ENCODE data around the gene CLEC1A. TPM values are rescaled to one million over a fixed set of nuclear protein-coding genes. Genes with fewer than 3 reads are reported as not detected.

The CLEC1A gene
- total and polyA plus RNA-seq, 4 experiments from 2014 or later, result not detected

DNA sequence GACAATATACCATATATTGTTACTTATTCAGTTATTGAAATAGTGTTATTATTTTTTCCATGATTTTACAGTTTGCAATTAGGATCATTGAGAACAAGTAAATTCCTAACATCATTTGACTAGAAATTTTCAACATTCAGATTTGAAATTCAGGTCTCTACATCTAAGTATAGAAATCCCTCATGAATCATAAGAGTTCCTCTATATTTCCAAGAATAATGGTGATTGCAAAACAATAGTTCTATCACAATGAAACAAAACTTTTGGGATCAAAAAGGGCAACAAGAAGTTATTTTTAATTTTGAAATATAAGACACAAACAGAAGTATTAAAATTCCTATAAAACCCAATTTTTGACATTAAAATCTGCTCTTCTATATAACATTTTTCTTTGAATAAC is 10.8 kb downstream of the CLEC1A start:
- Histone ChIP-seq H3K27ac (ENCODE audit: low read depth, low read length) (no peak overlapping the region), H3K4me3 (ENCODE audit: low read length in 2 of 2) (no peak overlapping the region), H3K9me3 (ENCODE audit: control insufficient read depth in 1 of 2, low read length in 2 of 2) (no peaks in the 10 kb centered on the region), H3K36me3 (ENCODE audit: insufficient read depth, low read length) (no peaks in the 10 kb centered on the region), H3K4me1 (ENCODE audit: insufficient read depth, low read length) (no peaks in the 10 kb centered on the region), H3K27me3 (ENCODE audit: insufficient read depth, low read length) (no peaks in the 10 kb centered on the region)
- H3K4me1 Mint-ChIP-seq, result peaks cover 0 to 5% (median 4%) of the 10 kb centered on the region in 4 donors
- H3K27me3 Mint-ChIP-seq, result peaks cover 5 to 10% of the 10 kb centered on the region in 2 donors
- peaks cover 3 to 4% of the 10 kb centered on the region in 2 donors for H3K36me3 Mint-ChIP-seq
- H3K27ac Mint-ChIP-seq, result no peak overlapping the region
- ChIA-PET POLR2A (ENCODE audit: partially characterized antibody) (no interaction called here), CTCF (ENCODE audit: partially characterized antibody) (no interaction called here)
- DNase-seq, result no peak
- no peak overlapping the region for H3K4me3 Mint-ChIP-seq
- peaks cover 3 to 18% (median 15%) of the 10 kb centered on the region in 8 donors for H3K9me3 Mint-ChIP-seq
- intact Hi-C loops (cut with micrococcal nuclease), result no loop called here

DNA sequence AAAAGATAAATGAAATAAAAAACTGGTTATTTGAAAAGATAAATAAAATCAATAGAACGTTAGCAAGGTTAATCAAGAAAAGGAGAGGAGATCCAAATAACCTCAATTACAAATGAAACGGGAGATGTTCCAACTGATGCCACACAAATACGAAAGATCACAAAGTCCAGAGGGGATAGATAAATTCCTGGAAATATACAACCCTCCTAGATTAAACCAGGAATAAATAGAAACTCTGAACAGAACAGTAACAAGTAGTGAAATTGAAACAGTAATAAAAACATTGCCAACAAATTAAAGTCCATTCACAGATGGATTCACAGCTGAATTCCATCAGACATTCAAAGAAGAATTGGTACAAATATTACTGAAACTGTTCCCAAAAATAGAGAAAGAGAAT is 12.4 kb downstream of the CLEC1A start:
- ChIA-PET CTCF (ENCODE audit: partially characterized antibody) (no interaction called here), POLR2A (ENCODE audit: partially characterized antibody) (no interaction called here)
- no peak overlapping the region for H3K4me3 Mint-ChIP-seq
- Histone ChIP-seq H3K9me3 (ENCODE audit: control insufficient read depth in 1 of 2, low read length in 2 of 2) (no peaks in the 10 kb centered on the region), H3K36me3 (ENCODE audit: insufficient read depth, low read length) (no peaks in the 10 kb centered on the region), H3K27me3 (ENCODE audit: insufficient read depth, low read length) (no peaks in the 10 kb centered on the region), H3K4me1 (ENCODE audit: insufficient read depth, low read length) (no peaks in the 10 kb centered on the region), H3K27ac (ENCODE audit: low read depth, low read length) (no peak overlapping the region), H3K4me3 (ENCODE audit: low read length in 2 of 2) (no peak overlapping the region)
- H3K36me3 Mint-ChIP-seq, result peaks cover 3 to 4% of the 10 kb centered on the region in 2 donors
- DNase-seq, result no peak
- peaks cover 0 to 5% (median 4%) of the 10 kb centered on the region in 4 donors for H3K4me1 Mint-ChIP-seq
- peaks cover 8 to 11% of the 10 kb centered on the region in 2 donors for H3K27me3 Mint-ChIP-seq
- intact Hi-C loops (cut with micrococcal nuclease), result no loop called here
- no peak overlapping the region for H3K27ac Mint-ChIP-seq
- H3K9me3 Mint-ChIP-seq, result peaks cover 3 to 32% (median 19%) of the 10 kb centered on the region in 8 donors

DNA sequence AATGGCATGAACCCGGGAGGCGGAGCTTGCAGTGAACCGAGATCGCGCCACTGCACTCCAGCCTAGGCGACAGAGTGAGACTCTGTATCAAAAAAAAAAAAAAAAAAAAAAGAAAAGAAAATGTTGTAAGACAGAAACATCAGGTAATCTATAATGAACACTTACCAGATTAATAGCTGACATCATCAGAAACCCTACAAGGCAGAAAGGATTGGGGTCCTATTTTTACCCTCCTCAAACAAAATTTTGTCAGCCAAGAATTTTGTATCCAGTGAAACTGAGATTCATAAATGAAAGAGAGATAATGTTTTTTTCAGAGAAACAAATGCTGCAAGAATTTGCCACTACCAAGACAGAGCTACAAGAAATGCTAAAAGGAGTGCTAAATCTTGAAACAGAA is 14.1 kb downstream of the CLEC1A start:
- Histone ChIP-seq H3K36me3 (ENCODE audit: insufficient read depth, low read length) (no peaks in the 10 kb centered on the region), H3K27ac (ENCODE audit: low read depth, low read length) (no peak overlapping the region), H3K27me3 (ENCODE audit: insufficient read depth, low read length) (no peaks in the 10 kb centered on the region), H3K4me1 (ENCODE audit: insufficient read depth, low read length) (no peaks in the 10 kb centered on the region), H3K4me3 (ENCODE audit: low read length in 2 of 2) (no peak overlapping the region), H3K9me3 (ENCODE audit: control insufficient read depth in 1 of 2, low read length in 2 of 2) (no peaks in the 10 kb centered on the region)
- Mint-ChIP-seq H3K27ac (peak overlapping the region in 1 of 7 donors; percentile 86), H3K27me3 (peaks cover 12 to 16% of the 10 kb centered on the region in 2 donors), H3K9me3 (peaks cover 3 to 35% (median 20%) of the 10 kb centered on the region in 8 donors), H3K4me3 (no peak overlapping the region), H3K36me3 (peaks cover 3 to 4% of the 10 kb centered on the region in 2 donors), H3K4me1 (peaks cover 0 to 1% (median under 1%) of the 10 kb centered on the region in 4 donors)
- DNase-seq, result no peak
- CTCF ChIA-PET (ENCODE audit: partially characterized antibody), result no interaction called here
- POLR2A ChIA-PET (ENCODE audit: partially characterized antibody), result no interaction called here
- intact Hi-C loops (cut with micrococcal nuclease), result no loop called here

DNA sequence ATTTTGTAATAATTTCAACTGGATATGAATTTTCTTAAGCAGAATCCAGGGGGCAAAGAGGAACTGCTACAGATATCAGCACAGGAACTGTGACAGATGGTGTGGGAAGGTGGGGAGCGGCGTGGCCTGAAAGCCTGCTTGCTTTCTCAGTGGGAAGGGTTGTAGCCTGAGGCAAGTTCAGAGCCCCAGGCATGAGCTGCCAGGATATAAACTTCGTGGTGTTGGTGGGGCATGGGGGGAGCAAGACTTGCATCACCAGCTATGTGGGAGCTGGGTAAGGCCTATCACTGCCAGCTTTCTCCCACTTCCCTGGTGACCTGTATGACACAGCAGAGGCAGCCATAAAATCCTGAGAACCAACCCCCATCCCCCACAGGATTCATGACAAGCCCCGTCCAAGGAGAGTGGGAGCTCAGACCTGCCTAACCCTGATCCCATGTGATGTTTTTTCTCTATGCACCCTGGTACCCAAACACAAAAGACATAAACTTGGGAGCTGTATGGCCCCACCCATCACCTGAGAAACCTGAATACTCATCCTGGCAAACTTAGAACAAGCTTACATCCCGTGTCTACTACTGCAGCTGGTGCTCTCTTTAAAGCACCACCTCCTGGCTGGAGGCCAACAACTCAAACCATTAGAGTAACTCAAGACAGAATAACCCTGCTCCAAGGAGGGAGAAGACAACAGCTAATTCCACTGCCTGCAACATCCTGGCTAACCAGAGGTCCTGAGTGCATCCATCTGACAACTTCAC is 16.5 kb downstream of the CLEC1A start:
- intact Hi-C loops (cut with micrococcal nuclease), result no loop called here
- Mint-ChIP-seq H3K4me3 (no peak overlapping the region), H3K4me1 (no peaks in the 10 kb centered on the region), H3K27ac (no peak overlapping the region), H3K36me3 (peaks cover 3 to 4% of the 10 kb centered on the region in 2 donors), H3K27me3 (peaks cover 10 to 22% of the 10 kb centered on the region in 2 donors), H3K9me3 (peaks cover 3 to 35% (median 20%) of the 10 kb centered on the region in 8 donors)
- CTCF ChIA-PET (ENCODE audit: partially characterized antibody), result interaction anchor here (0.6 kb wide), 1 partner anchor 109 kb away, joined by 3 read pairs; no protein-coding TSS in a partner anchor
- POLR2A ChIA-PET (ENCODE audit: partially characterized antibody), result no interaction called here
- no peaks in the 10 kb centered on the region for H3K9me3 ChIP-seq (ENCODE audit: control insufficient read depth in 1 of 2, low read length in 2 of 2)
- H3K36me3 ChIP-seq (ENCODE audit: insufficient read depth, low read length), result no peaks in the 10 kb centered on the region
- no peak for DNase-seq
- H3K4me3 ChIP-seq (ENCODE audit: low read length in 2 of 2), result no peak overlapping the region
- no peaks in the 10 kb centered on the region for H3K4me1 ChIP-seq (ENCODE audit: insufficient read depth, low read length)
- no peak overlapping the region for H3K27ac ChIP-seq (ENCODE audit: low read depth, low read length)
- H3K27me3 ChIP-seq (ENCODE audit: insufficient read depth, low read length), result no peaks in the 10 kb centered on the region

DNA sequence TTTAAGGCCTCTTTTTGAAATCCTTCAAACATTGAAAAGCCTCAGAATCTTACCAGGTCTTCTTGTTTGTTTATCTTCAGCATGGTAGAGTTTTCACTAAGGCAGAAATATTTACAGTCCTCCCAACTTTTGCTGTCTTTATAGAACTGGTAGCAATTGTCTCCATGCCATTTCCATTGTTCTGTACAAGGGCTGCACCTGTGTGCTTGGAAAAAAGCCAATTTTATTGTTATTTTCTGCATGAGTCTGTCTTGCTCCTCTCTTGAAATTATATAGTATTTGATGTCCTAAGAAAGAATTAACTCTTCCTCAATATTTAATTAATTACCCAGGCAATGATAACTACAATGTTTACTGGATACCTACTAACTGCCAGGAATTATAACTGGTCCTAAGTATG is 23.3 kb downstream of the CLEC1A start:
- H3K27ac Mint-ChIP-seq, result no peak overlapping the region
- DNase-seq, result no peak
- ChIA-PET CTCF (ENCODE audit: partially characterized antibody) (no interaction called here), POLR2A (ENCODE audit: partially characterized antibody) (no interaction called here)
- Histone ChIP-seq H3K4me1 (ENCODE audit: insufficient read depth, low read length) (no peaks in the 10 kb centered on the region), H3K27me3 (ENCODE audit: insufficient read depth, low read length) (no peaks in the 10 kb centered on the region), H3K9me3 (ENCODE audit: control insufficient read depth in 1 of 2, low read length in 2 of 2) (no peaks in the 10 kb centered on the region), H3K27ac (ENCODE audit: low read depth, low read length) (no peak overlapping the region), H3K36me3 (ENCODE audit: insufficient read depth, low read length) (no peaks in the 10 kb centered on the region), H3K4me3 (ENCODE audit: low read length in 2 of 2) (no peak overlapping the region)
- H3K4me1 Mint-ChIP-seq, result no peaks in the 10 kb centered on the region
- no peak overlapping the region for H3K4me3 Mint-ChIP-seq
- intact Hi-C loops (cut with micrococcal nuclease), result no loop called here
- no peaks in the 10 kb centered on the region for H3K36me3 Mint-ChIP-seq
- peaks cover 0 to 2% (median 0%) of the 10 kb centered on the region in 8 donors for H3K9me3 Mint-ChIP-seq
- peaks cover 7 to 25% of the 10 kb centered on the region in 2 donors for H3K27me3 Mint-ChIP-seq

DNA sequence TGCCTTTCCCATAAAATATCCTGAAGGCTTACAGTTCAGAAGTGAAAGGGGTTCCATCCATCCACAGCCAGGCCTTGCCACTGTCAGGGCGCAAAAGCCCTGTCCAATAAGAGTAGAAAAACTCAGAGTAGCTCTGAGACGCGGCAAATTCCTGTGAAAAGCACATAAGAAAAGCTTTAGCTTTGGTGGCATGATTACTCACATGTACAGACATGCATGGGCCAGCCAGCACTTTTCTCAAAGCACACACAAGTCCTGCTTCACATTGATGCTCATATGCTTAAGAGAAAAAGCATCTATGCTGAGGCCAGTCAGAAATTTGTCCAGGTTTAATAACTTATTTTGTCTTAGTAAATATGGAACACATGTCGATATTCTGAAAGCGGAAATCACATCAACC is 25.5 kb downstream of the CLEC1A start:
- Mint-ChIP-seq H3K4me3 (no peak overlapping the region), H3K27me3 (peaks cover 9 to 24% of the 10 kb centered on the region in 2 donors), H3K27ac (no peak overlapping the region), H3K9me3 (no peaks in the 10 kb centered on the region), H3K4me1 (no peaks in the 10 kb centered on the region), H3K36me3 (no peaks in the 10 kb centered on the region)
- CTCF ChIA-PET (ENCODE audit: partially characterized antibody), result no interaction called here
- Histone ChIP-seq H3K27ac (ENCODE audit: low read depth, low read length) (no peak overlapping the region), H3K36me3 (ENCODE audit: insufficient read depth, low read length) (no peaks in the 10 kb centered on the region), H3K4me1 (ENCODE audit: insufficient read depth, low read length) (no peaks in the 10 kb centered on the region), H3K27me3 (ENCODE audit: insufficient read depth, low read length) (no peaks in the 10 kb centered on the region), H3K9me3 (ENCODE audit: control insufficient read depth in 1 of 2, low read length in 2 of 2) (no peaks in the 10 kb centered on the region), H3K4me3 (ENCODE audit: low read length in 2 of 2) (no peak overlapping the region)
- POLR2A ChIA-PET (ENCODE audit: partially characterized antibody), result no interaction called here
- intact Hi-C loops (cut with micrococcal nuclease), result no loop called here
- no peak for DNase-seq

DNA sequence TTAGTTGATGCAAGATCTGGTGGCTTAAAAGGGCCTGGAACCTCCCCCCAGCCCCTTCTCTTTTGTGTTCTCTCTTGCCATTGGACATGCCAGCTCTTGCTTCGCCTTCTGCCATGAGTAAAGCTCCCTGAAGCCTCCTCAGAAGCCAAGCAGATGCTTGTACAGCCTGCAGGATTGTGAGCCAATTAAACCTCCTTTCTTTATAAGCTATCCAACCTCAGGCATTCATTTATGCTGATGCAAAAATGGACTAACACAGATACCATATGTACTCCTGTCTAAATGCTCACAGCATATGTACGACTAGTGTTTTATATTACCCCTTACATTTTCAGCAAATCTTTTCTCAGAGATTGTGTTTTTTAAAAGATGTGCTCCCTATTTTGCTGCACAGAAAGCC is 26.7 kb downstream of the CLEC1A start:
- intact Hi-C loops (cut with micrococcal nuclease), result no loop called here
- no peaks in the 10 kb centered on the region for H3K36me3 ChIP-seq (ENCODE audit: insufficient read depth, low read length)
- no peaks in the 10 kb centered on the region for H3K9me3 ChIP-seq (ENCODE audit: control insufficient read depth in 1 of 2, low read length in 2 of 2)
- peaks cover 13 to 26% of the 10 kb centered on the region in 2 donors for H3K27me3 Mint-ChIP-seq
- ChIA-PET POLR2A (ENCODE audit: partially characterized antibody) (no interaction called here), CTCF (ENCODE audit: partially characterized antibody) (no interaction called here)
- H3K36me3 Mint-ChIP-seq, result no peaks in the 10 kb centered on the region
- H3K4me1 Mint-ChIP-seq, result no peaks in the 10 kb centered on the region
- H3K4me1 ChIP-seq (ENCODE audit: insufficient read depth, low read length), result no peaks in the 10 kb centered on the region
- no peak overlapping the region for H3K27ac Mint-ChIP-seq
- no peak overlapping the region for H3K4me3 Mint-ChIP-seq
- no peak for DNase-seq
- no peak overlapping the region for H3K4me3 ChIP-seq (ENCODE audit: low read length in 2 of 2)
- H3K27me3 ChIP-seq (ENCODE audit: insufficient read depth, low read length), result no peaks in the 10 kb centered on the region
- no peak overlapping the region for H3K27ac ChIP-seq (ENCODE audit: low read depth, low read length)
- H3K9me3 Mint-ChIP-seq, result no peaks in the 10 kb centered on the region

Measured in CD4-positive, alpha-beta memory T cell (primary cell).